ENCODE measurements around the gene SHQ1. TPM values are rescaled to one million over a fixed set of nuclear protein-coding genes. Genes with fewer than 3 reads are reported as not detected.
A peak's percentile ranks its signal among the peaks of the same experiment; 100 is the strongest.

SHQ1 gene
- total RNA-seq, 3 donors from 2014 or later, result 18.1 to 31.6 (median 21.4) TPM

- Histone ChIP-seq H3K36me3 (ENCODE audit: low read depth) (no peaks in the 10 kb centered on the region), H3K9me3 (no peaks in the 10 kb centered on the region), H3K4me3 (peak overlapping the region; percentile 11), H3K4me1 (ENCODE audit: low read depth) (peaks cover 22% of the 10 kb centered on the region)
- ATAC-seq (no peak), DNase-seq (peak in 1 of 3 donors; percentile 30)
- intact Hi-C loops (cut with DNase I, micrococcal nuclease), result no loop called here
- TF ChIP-seq CTCF (IDR thresholded peaks at IDR 0.05), result no peak
These were observed 40.5 kb upstream of the SHQ1 start for GRCh38 chr3:72888546-72889309.

GRCh38 chr3:72887705-72888545 is 39.7 kb upstream of the SHQ1 start, which contains the start of gene GXYLT2:
TSS of gene GXYLT2 (plus strand) at chr3:72888046. CDS start at chr3:72888234, 188 bp downstream.
- peak; percentile 73 to 78 (median 75) for DNase-seq
- Histone ChIP-seq H3K4me1 (ENCODE audit: low read depth) (peaks cover 22% of the 10 kb centered on the region), H3K36me3 (ENCODE audit: low read depth) (no peaks in the 10 kb centered on the region), H3K4me3 (peak within 1 kb of the TSS; percentile 11), H3K9me3 (no peaks in the 10 kb centered on the region)
- TF ChIP-seq CTCF (IDR thresholded peaks at IDR 0.05), result no peak
- intact Hi-C loops (cut with DNase I, micrococcal nuclease), result no loop called here
- peak; percentile 82 for ATAC-seq

- H3K9me3 ChIP-seq, result no peaks in the 10 kb centered on the region
- no peaks in the 10 kb centered on the region for H3K36me3 ChIP-seq (ENCODE audit: low read depth)
- peaks cover 22% of the 10 kb centered on the region for H3K4me1 ChIP-seq (ENCODE audit: low read depth)
- ATAC-seq (peak; percentile 14), DNase-seq (no peak)
- peak overlapping the region; percentile 11 for H3K4me3 ChIP-seq
- TF ChIP-seq CTCF (IDR thresholded peaks at IDR 0.05), result no peak
- intact Hi-C loops (cut with DNase I, micrococcal nuclease), result no loop called here
These were observed 39.1 kb upstream of the SHQ1 start for GRCh38 chr3:72887343-72887704.

- Histone ChIP-seq H3K9me3 (no peaks in the 10 kb centered on the region), H3K36me3 (ENCODE audit: low read depth) (no peaks in the 10 kb centered on the region), H3K4me1 (ENCODE audit: low read depth) (peaks cover 7% of the 10 kb centered on the region), H3K4me3 (no peak overlapping the region)
- intact Hi-C loops (cut with DNase I, micrococcal nuclease), result no loop called here
- ATAC-seq (no peak), DNase-seq (no peak)
- no peak for TF ChIP-seq CTCF (IDR thresholded peaks at IDR 0.05)
These were observed 23.9 kb upstream of the SHQ1 start for GRCh38 chr3:72872183-72872582.

GRCh38 chr3:72862314-72863090 is 14.3 kb upstream of the SHQ1 start:
- intact Hi-C loops (cut with DNase I, micrococcal nuclease), result no loop called here
- ATAC-seq (no peak), DNase-seq (no peak)
- Histone ChIP-seq H3K9me3 (no peaks in the 10 kb centered on the region), H3K4me1 (ENCODE audit: low read depth) (peaks cover 3% of the 10 kb centered on the region), H3K36me3 (ENCODE audit: low read depth) (no peaks in the 10 kb centered on the region), H3K4me3 (no peak overlapping the region)
- TF ChIP-seq CTCF (IDR thresholded peaks at IDR 0.05), result no peak

Data from mucosa of descending colon (tissue), 3 donors.